HepG2 (cell line): ENCODE data around the gene BCAS3. TPM values are rescaled to one million over a fixed set of nuclear protein-coding genes. Genes with fewer than 3 reads are reported as not detected.
A peak's percentile ranks its signal among the peaks of the same experiment; 100 is the strongest.

Experiments
- ATAC-seq: fragments of 200-7000 bp; cut with Tn5 transposase; 3 replicates; pipeline ENCODE4 v1.9.1; 2020; ENCODE audit warnings: mild to moderate bottlenecking, moderate library complexity
- BruUV-seq: library from RNA; stranded (reverse); fragments of 400-500 nt; replicated peaks from 2 replicates; lab custom pipeline; 2021; lab: Mats Ljungman, UMichigan
- CTCF ChIA-PET: fragments of 300-600 bp; formaldehyde crosslinking; extraction: SDS; loops from one replicate; lab custom pipeline; 2021; ENCODE audit warnings: low total read pairs, inconsistent platforms, low intra/inter-chr PET ratio; lab: Yijun Ruan, JAX
- POLR2A ChIA-PET: fragments of 350-600 bp; sonication (Branson Sonifier 250); formaldehyde crosslinking; loops from one replicate; lab custom pipeline; 2020; ENCODE audit warnings: antibody characterized with exemption, inconsistent platforms; lab: Yijun Ruan, JAX
- DNase-seq: peaks from one replicate; pipeline ENCODE4 v3.0.0-alpha.2; 2015; ENCODE audit warnings: low spot score
- FAIRE-seq: peaks from 3 replicates; lab custom pipeline; 2011; peaks lifted over from hg19 to GRCh38; lab: Jason Lieb, UNC
- H2AFZ ChIP-seq: one replicate; pipeline ENCODE4 v1.6.1; 2011; ENCODE audit warnings: low read length, inconsistent platforms
- H3K27ac ChIP-seq: fragments of 300-600 bp; 3 replicates; pipeline ENCODE4 v1.8.0; 2011; ENCODE audit warnings: mixed run types, mild to moderate bottlenecking, mixed read lengths, low read length, inconsistent platforms; ENCODE audit not compliant: insufficient read depth; ENCODE audit errors: extremely low read length
- H3K27me3 ChIP-seq, 2 experiments: fragments of 200-600 bp in 1 of 2; 2 replicates in 1 of 2; 3 replicates in 1 of 2; pipeline versions ENCODE4 v1.6.0 to v1.8.0; 2011; ENCODE audit warnings: low read length in 2 of 2, mild to moderate bottlenecking in 2 of 2, moderate library complexity in 2 of 2, inconsistent platforms in 1 of 2; ENCODE audit not compliant: insufficient read depth in 2 of 2, control insufficient read depth in 1 of 2
- H3K36me3 ChIP-seq, 2 experiments: fragments of 200-600 bp in 1 of 2; replicated peaks in 1 of 2; 2 replicates in 1 of 2; 3 replicates in 1 of 2; pipeline versions ENCODE4 v1.5.1 to v1.8.0; 2011; ENCODE audit warnings: low read length in 2 of 2, inconsistent platforms in 1 of 2; ENCODE audit not compliant: insufficient read depth in 2 of 2, control insufficient read depth in 1 of 2
- H3K4me1 ChIP-seq: 2 replicates; pipeline ENCODE4 v1.5.1; 2012; ENCODE audit warnings: low read length, inconsistent platforms; ENCODE audit not compliant: insufficient read depth
- H3K4me2 ChIP-seq: 2 replicates; pipeline ENCODE4 v1.6.0; 2011; ENCODE audit warnings: low read depth, low read length, inconsistent platforms
- H3K4me3 ChIP-seq, 3 experiments: fragments of 200-600 bp in 1 of 3; sonication (generic), shearing (Covaris generic) in 1 of 3; replicated peaks in 1 of 3; 2 replicates each; pipeline ENCODE4 v1.5.1; 2011 to 2016; ENCODE audit warnings: low read length in 3 of 3, inconsistent platforms in 2 of 3, low read depth in 2 of 3, mild to moderate bottlenecking in 2 of 3, control low read depth in 1 of 3, mixed read lengths in 1 of 3; ENCODE audit not compliant: insufficient read depth in 1 of 3
- H3K79me2 ChIP-seq: one replicate; pipeline ENCODE4 v1.6.1; 2011; ENCODE audit warnings: low read length, inconsistent platforms; ENCODE audit not compliant: insufficient read depth
- H3K9ac ChIP-seq: 2 replicates; pipeline ENCODE4 v1.6.0; 2011; ENCODE audit warnings: mild to moderate bottlenecking, low read depth, low read length, inconsistent platforms; ENCODE audit not compliant: insufficient read depth
- H3K9me3 ChIP-seq: 2 replicates; pipeline ENCODE4 v1.5.1; 2012; ENCODE audit warnings: mild to moderate bottlenecking, low read length
- H4K20me1 ChIP-seq: 2 replicates; pipeline ENCODE4 v1.6.0; 2011; ENCODE audit warnings: inconsistent platforms, mild to moderate bottlenecking, low read length, moderate library complexity; ENCODE audit not compliant: insufficient read depth
- AGO1 ChIP-seq: fragments of 200-400 bp; formaldehyde crosslinking; IDR thresholded peaks from 2 replicates; pipeline ENCODE4 v1.6.1; 2017; ENCODE audit warnings: mild to moderate bottlenecking, low read depth, low read length, moderate library complexity; ENCODE audit not compliant: poor library complexity, severe bottlenecking
- AGO2 ChIP-seq: fragments of 200-400 bp; formaldehyde crosslinking; optimal IDR thresholded peaks from 2 replicates; pipeline ENCODE3; 2017; ENCODE audit warnings: mild to moderate bottlenecking, low read depth, low read length, moderate library complexity
- HNRNPL ChIP-seq: fragments of 200-400 bp; formaldehyde crosslinking; IDR thresholded peaks from 2 replicates; pipeline ENCODE4 v1.6.1; 2017; ENCODE audit warnings: mild to moderate bottlenecking, low read depth, low read length
- RBFOX2 ChIP-seq: fragments of 200-400 bp; formaldehyde crosslinking; IDR thresholded peaks from 2 replicates; pipeline ENCODE4 v1.6.1; 2017; ENCODE audit warnings: low read depth, mild to moderate bottlenecking, low read length
- ZBTB33 ChIP-seq: sonication (generic); formaldehyde crosslinking; IDR thresholded peaks from 2 replicates; pipeline ENCODE4 v1.4.0; 2020; ENCODE audit warnings: missing genetic modification reagents
- ZNF317 ChIP-seq: sonication (generic); formaldehyde crosslinking; IDR thresholded peaks from 2 replicates; pipeline ENCODE4 v1.5.0; 2020; ENCODE audit warnings: mild to moderate bottlenecking, missing genetic modification reagents
- ZSCAN9 ChIP-seq: IDR thresholded peaks from 2 replicates; pipeline ENCODE4 v1.6.1; 2016; ENCODE audit warnings: borderline replicate concordance
- WGBS: methylation state at CpG from one replicate; pipeline ENCODE4 v1.1.6; 2017; ENCODE audit warnings: low lambda C conversion rate; 5-methylcytosine and 5-hydroxymethylcytosine counted together
- in situ Hi-C: cut with HindIII; loops from 2 replicates; pipeline ENCODE4 v1.10.0; 2017; ENCODE audit warnings: low pct_unique_long_range_greater_than_20kb; ENCODE audit not compliant: extremely low pct_ligation_motif_present
- intact Hi-C: fragments of 100-400 bp; cut with micrococcal nuclease; formaldehyde crosslinking; loops from one replicate; pipeline ENCODE4 v1.10.0; 2022; ENCODE audit not compliant: unreplicated experiment
- polyA plus RNA-seq, 8 experiments: library from polyadenylated mRNA; depleted of rRNA in 3 of 8; stranded (reverse) in 7 of 8; unstranded in 1 of 8; fragments of >200 nt; fragmentation: Illumina TruSeq in 4 of 8; extraction: Trizol in 4 of 8; gene quantifications; 2 replicates each; pipeline versions ENCODE4 v1.2.1 to v1.2.3, GENCODE V29; 2011 to 2016; ENCODE audit warnings: low read depth in 4 of 8, missing spikeins in 1 of 8, mixed read lengths in 1 of 8; ENCODE audit not compliant: insufficient read depth in 1 of 8
- total RNA-seq, 5 experiments: library from RNA; depleted of rRNA; stranded (reverse); fragments of >200 nt; fragmentation: Illumina TruSeq; extraction: Trizol; gene quantifications; 2 replicates each; pipeline ENCODE4 v1.2.3, GENCODE V29; 2016; ENCODE audit warnings: low read depth in 1 of 5

BCAS3 gene
- total and polyA plus RNA-seq, 2 of the 13 experiments (the other 11 are each of a cell fraction or from before 2014, with no cell fraction given): 10.7 to 11.2 TPM

GRCh38 chr17:61403801-61404662, 726.4 kb downstream of the BCAS3 start:
- H3K4me2 ChIP-seq: no peak overlapping the region
- H3K9me3 ChIP-seq: no peaks in the 10 kb centered on the region
- in situ Hi-C loops: no loop called here
- H3K4me3 ChIP-seq: no peak overlapping the region
- no peaks in the 10 kb centered on the region for H3K27me3 ChIP-seq
- FAIRE-seq (no peak), ATAC-seq (no peak)
- H2AFZ ChIP-seq: no peak overlapping the region
- H3K36me3 ChIP-seq: peaks cover 4 to 6% of the 10 kb centered on the region in 2 experiments; a peak in 2 of 5 replicates
- no peak overlapping the region for H3K9ac ChIP-seq
- WGBS: 97% methylated on average over 62 of the region's 66 CpGs
- peaks cover 3% of the 10 kb centered on the region for H3K79me2 ChIP-seq
- H3K27ac ChIP-seq: no peak overlapping the region
- peak; percentile 69 for TF ChIP-seq AGO2
- TF ChIP-seq ZNF317 (CRISPR knock-in tag): no peak
- no peak for TF ChIP-seq ZSCAN9 (CRISPR knock-in tag)
- TF ChIP-seq ZBTB33 (CRISPR knock-in tag): peak; percentile 81; the same call in 1 of the 2 replicates
- TF ChIP-seq HNRNPL: 0 out of 2 replicates have a peak, but pooled peaks have one; percentile 33
- TF ChIP-seq RBFOX2: peak; percentile 55
- TF ChIP-seq AGO1: peak; percentile 30
- TF ChIP-seq, all 625 proteins: peak for 5
- ChIA-PET CTCF (no interaction called here), POLR2A (no interaction called here)
- no TSS peak for BruUV-seq
- intact Hi-C loops: no loop called here
- Histone ChIP-seq H4K20me1 (no peaks in the 10 kb centered on the region), H3K4me1 (peaks cover 34% of the 10 kb centered on the region)
- no peak for DNase-seq
